Stimulated activated CD4-positive, alpha-beta T cell treated with anti-CD3 and anti-CD28 coated beads, Interleukin-12 subunit alpha, Interleukin-12 subunit beta, amount 100 ng/mL, for 4 hours (primary cell): ENCODE data around the gene CCNG2.
"Not testable (repeated sequence)": the region's sequence is repeated elsewhere in the genome, so short reads cannot be mapped to it uniquely, and the experiment has no call there.

Experiments used
- DNase-seq: peaks from one replicate; pipeline ENCODE4 v3.0.0-alpha.2; 2020

The CCNG2 gene

GRCh38 chr4:77156912-77157858 lies at the start of gene CCNG2:
Gene CCNG2, plus strand, starts transcription at chr4:77157207. Its CDS starts 1,326 bp downstream, at chr4:77158533.
- peak; percentile 71 for DNase-seq

GRCh38 chr4:77110730-77111129 lies 46.3 kb upstream of the CCNG2 start:
- DNase-seq = no peak

DNA sequence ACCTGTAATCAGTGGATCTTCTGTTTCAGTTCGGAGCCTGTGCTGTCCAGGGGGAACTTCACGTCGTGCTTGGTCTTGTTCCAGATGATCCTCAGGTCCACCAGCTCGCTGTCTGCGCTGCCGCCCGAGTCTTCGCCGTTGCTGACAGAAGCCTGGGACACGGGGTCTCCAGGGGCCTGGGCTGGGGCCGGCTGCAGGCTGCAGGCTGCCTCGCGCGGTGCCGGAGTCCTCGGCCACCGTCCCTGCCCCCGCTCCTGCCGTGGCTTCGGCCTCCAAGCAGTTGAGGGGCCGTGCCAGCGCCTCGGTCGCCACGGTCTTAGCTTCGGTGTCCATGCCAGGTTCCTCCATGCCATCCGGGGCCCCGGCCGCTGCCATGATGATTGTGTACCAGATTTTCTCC lies 43.9 kb upstream of the CCNG2 start:
- DNase-seq = no peak

GRCh38 chr4:77117721-77118120 lies 39.3 kb upstream of the CCNG2 start:
- DNase-seq = no peak

- DNase-seq = no peak
Measured at GRCh38 chr4:77120886-77121508, 36.0 kb upstream of the CCNG2 start.

GRCh38 chr4:77121736-77122240 lies 35.2 kb upstream of the CCNG2 start:
- DNase-seq = no peak

- DNase-seq = no peak
Measured at GRCh38 chr4:77122656-77123055, 34.4 kb upstream of the CCNG2 start.

DNA sequence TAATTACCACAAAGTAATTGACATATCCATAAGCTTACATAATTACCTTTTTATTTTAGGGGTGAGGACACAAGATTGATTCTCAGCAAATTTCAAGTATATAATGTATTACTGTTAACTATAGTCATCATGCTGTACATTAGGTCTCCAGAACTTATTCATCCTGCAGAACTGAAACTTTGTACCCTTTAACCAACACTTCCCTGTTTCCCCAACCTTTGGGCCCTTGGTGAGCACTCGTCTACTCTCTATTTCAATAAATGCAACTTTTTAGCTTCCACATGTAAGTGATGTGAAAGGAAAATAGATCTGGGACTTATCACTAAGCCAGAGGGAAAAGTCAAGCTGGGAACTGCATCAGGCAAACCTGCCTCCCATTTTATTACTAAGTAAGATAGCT lies 33.6 kb upstream of the CCNG2 start:
- DNase-seq = no peak

- DNase-seq = no peak
Measured at GRCh38 chr4:77124576-77124975, 32.4 kb upstream of the CCNG2 start.

DNA sequence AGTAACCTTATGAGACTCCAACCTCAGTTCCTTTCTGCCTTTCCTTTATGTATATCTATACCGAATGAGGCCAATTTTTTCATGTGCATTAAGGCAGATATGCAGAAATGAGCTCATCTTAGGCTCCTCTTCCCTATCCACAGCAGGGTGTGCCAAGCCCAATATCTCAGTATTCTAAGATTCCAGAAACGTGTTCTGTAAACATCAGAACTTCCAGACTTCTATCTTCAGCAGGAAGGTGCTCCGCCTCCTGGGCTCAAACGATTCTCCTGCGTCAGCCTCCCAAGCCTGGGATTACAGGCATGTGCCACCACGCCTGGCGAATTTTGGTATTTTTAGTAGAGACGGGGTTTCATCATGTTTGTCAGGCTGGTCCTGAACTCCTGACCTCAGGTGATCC lies 31.0 kb upstream of the CCNG2 start:
- no peak for DNase-seq

DNA sequence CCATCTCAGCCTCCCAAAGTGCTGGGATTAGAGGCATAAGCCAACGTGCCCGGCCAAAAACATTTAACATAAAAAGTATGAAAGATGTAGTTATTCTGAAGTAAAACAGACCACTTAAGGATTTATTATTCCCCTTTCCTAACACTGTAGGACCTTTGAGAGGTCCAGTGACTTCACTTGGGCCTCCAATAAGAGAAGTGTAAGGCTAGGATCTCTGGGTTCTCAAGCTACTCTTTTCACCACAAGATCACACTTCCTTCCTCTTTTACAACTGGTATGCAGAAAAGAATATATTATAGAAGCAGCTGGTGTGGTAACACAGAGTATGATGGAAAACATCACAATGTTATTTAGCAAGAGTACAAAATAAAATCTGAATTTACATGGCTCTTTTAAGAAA lies 30.2 kb upstream of the CCNG2 start:
- no peak for DNase-seq

- DNase-seq = no peak
Measured at GRCh38 chr4:77127215-77127614, 29.8 kb upstream of the CCNG2 start.

- no peak for DNase-seq
Measured at GRCh38 chr4:77127837-77128621, 29.0 kb upstream of the CCNG2 start.

- no peak for DNase-seq
Measured at GRCh38 chr4:77132652-77133312, 24.2 kb upstream of the CCNG2 start.

- DNase-seq = not testable (repeated sequence)
Measured at GRCh38 chr4:77137448-77137847, 19.6 kb upstream of the CCNG2 start.

- DNase-seq = no peak
Measured at GRCh38 chr4:77141964-77142645, 14.9 kb upstream of the CCNG2 start.

GRCh38 chr4:77142646-77143028 lies 14.4 kb upstream of the CCNG2 start:
- DNase-seq = no peak

DNA sequence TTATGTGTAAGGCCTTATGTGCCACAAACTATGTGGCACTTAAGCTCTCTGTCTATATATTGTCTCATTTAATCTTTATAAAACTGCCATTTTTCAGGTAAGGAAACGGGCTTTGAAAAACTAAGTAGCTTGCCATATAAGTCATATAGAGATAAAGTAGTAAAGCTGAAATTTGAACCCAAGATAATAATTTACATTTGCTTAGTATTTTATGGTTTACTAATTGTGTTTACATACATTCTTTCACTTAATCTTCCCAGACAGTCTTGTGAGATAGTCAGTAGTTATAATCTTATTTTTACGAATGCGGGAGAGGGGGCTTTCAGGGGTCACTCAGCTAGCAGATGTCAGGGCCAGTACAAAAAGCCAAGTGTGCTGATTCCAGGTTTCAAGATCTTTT lies 13.9 kb upstream of the CCNG2 start:
- no peak for DNase-seq

DNA sequence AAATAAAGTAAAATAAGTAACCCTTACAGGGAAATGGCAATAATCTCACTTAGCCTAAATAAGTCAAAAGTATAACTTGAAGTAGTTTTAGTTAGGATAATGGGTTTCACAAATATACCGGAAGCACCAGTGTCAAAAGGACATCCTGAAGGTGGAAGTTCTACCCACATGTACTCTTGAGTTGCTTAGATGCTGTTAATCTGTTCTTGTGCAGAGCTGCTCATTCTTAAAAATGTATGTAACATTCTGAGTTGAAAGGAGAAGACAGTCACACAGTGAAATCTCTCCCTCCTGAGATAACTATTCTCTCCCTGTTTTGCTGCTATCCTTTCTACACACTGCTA lies 11.2 kb upstream of the CCNG2 start:
- no peak for DNase-seq

- no peak for DNase-seq
Measured at GRCh38 chr4:77146186-77147078, 10.6 kb upstream of the CCNG2 start.
